ENCODE data around the gene PTPRE. TPM values are rescaled to one million over a fixed set of nuclear protein-coding genes. Genes with fewer than 3 reads are reported as not detected.

The PTPRE gene
- total RNA-seq, 3 donors from 2014 or later (not counting 1 experiment from before 2014, with no cell fraction given): 274 to 280 (median 275) TPM

- no peaks in the 10 kb centered on the region for H3K9me3 Mint-ChIP-seq
- intact Hi-C loops (cut with micrococcal nuclease): no loop called here
- WGBS (ENCODE audit: insufficient coverage): 87% methylated on average over 3 of the region's 5 CpGs
- DNase-seq: no peak
- H3K36me3 Mint-ChIP-seq: no peaks in the 10 kb centered on the region
- H3K4me1 Mint-ChIP-seq: peaks cover 22 to 30% of the 10 kb centered on the region in 2 donors
- no peaks in the 10 kb centered on the region for H3K36me3 ChIP-seq (ENCODE audit: control insufficient read depth, insufficient read depth, low read length)
- H3K4me1 ChIP-seq (ENCODE audit: control insufficient read depth, insufficient read depth, low read length): peaks cover 21% of the 10 kb centered on the region
- TF ChIP-seq, protein P1, sequence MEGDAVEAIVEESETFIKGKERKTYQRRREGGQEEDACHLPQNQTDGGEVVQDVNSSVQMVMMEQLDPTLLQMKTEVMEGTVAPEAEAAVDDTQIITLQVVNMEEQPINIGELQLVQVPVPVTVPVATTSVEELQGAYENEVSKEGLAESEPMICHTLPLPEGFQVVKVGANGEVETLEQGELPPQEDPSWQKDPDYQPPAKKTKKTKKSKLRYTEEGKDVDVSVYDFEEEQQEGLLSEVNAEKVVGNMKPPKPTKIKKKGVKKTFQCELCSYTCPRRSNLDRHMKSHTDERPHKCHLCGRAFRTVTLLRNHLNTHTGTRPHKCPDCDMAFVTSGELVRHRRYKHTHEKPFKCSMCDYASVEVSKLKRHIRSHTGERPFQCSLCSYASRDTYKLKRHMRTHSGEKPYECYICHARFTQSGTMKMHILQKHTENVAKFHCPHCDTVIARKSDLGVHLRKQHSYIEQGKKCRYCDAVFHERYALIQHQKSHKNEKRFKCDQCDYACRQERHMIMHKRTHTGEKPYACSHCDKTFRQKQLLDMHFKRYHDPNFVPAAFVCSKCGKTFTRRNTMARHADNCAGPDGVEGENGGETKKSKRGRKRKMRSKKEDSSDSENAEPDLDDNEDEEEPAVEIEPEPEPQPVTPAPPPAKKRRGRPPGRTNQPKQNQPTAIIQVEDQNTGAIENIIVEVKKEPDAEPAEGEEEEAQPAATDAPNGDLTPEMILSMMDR (IDR thresholded peaks at IDR 0.05): no peak
- peaks cover 7% of the 10 kb centered on the region for H3K9me3 ChIP-seq (ENCODE audit: control insufficient read depth, insufficient read depth, low read length)
- H3K4me3 ChIP-seq (ENCODE audit: low read length): no peak overlapping the region
- H3K4me3 Mint-ChIP-seq: no peak overlapping the region
- H3K27me3 ChIP-seq (ENCODE audit: control insufficient read depth, insufficient read depth, low read length): no peaks in the 10 kb centered on the region
- no peak for ATAC-seq
- peaks cover 3 to 6% of the 10 kb centered on the region in 2 donors for H3K27me3 Mint-ChIP-seq (ENCODE audit: low read depth in 2 of 2)
- H3K27ac Mint-ChIP-seq: peak overlapping the region in 1 of 2 donors; percentile 38
- H3K27ac ChIP-seq (ENCODE audit: low read length): no peak overlapping the region
Measured at GRCh38 chr10:127979045-127979444, 72.1 kb downstream of the PTPRE start.

DNA sequence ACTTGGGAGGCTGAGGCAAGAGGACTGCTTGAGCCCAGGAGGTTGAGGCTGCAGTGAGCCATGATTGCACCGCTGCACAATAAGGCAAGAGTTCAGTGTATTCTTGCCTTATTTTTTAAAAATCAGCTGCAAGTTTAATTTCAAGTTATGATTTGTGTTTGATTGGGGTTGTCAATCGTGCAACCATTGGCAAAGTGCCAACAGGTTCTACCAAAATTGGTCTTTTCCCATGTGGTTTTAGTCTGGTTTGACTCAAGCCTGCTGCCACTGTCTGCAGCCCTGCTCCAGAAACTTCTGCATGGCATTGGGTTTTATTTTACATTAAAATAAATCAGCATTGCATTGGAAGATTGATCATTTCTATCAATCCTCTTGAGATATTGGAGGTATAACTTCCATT is 72.7 kb downstream of the PTPRE start:
- no peak for ATAC-seq
- Mint-ChIP-seq H3K4me1 (peaks cover 22 to 31% of the 10 kb centered on the region in 2 donors), H3K36me3 (no peaks in the 10 kb centered on the region), H3K9me3 (no peaks in the 10 kb centered on the region), H3K27ac (no peak overlapping the region), H3K27me3 (ENCODE audit: low read depth in 2 of 2) (peaks cover 3 to 6% of the 10 kb centered on the region in 2 donors), H3K4me3 (no peak overlapping the region)
- no peak overlapping the region for H3K27ac ChIP-seq (ENCODE audit: low read length)
- intact Hi-C loops (cut with micrococcal nuclease): no loop called here
- TF ChIP-seq, protein P1 (IDR thresholded peaks at IDR 0.05): no peak
- no peaks in the 10 kb centered on the region for H3K27me3 ChIP-seq (ENCODE audit: control insufficient read depth, insufficient read depth, low read length)
- no peaks in the 10 kb centered on the region for H3K36me3 ChIP-seq (ENCODE audit: control insufficient read depth, insufficient read depth, low read length)
- H3K9me3 ChIP-seq (ENCODE audit: control insufficient read depth, insufficient read depth, low read length): peaks cover 7% of the 10 kb centered on the region
- DNase-seq: no peak
- no peak overlapping the region for H3K4me3 ChIP-seq (ENCODE audit: low read length)
- peaks cover 21% of the 10 kb centered on the region for H3K4me1 ChIP-seq (ENCODE audit: control insufficient read depth, insufficient read depth, low read length)
- WGBS (ENCODE audit: insufficient coverage): 83% methylated on average over 2 of the region's 2 CpGs

- H3K27ac ChIP-seq (ENCODE audit: low read length): no peak overlapping the region
- H3K4me1 ChIP-seq (ENCODE audit: control insufficient read depth, insufficient read depth, low read length): peaks cover 21% of the 10 kb centered on the region
- no peaks in the 10 kb centered on the region for H3K36me3 Mint-ChIP-seq
- H3K9me3 ChIP-seq (ENCODE audit: control insufficient read depth, insufficient read depth, low read length): peaks cover 7% of the 10 kb centered on the region
- TF ChIP-seq, protein P1 (IDR thresholded peaks at IDR 0.05): no peak
- peaks cover 0 to 3% of the 10 kb centered on the region in 2 donors for H3K27me3 Mint-ChIP-seq (ENCODE audit: low read depth in 2 of 2)
- no peak overlapping the region for H3K27ac Mint-ChIP-seq
- ATAC-seq (no peak), DNase-seq (no peak)
- H3K4me1 Mint-ChIP-seq: peaks cover 21 to 35% of the 10 kb centered on the region in 2 donors
- no peaks in the 10 kb centered on the region for H3K9me3 Mint-ChIP-seq
- no peaks in the 10 kb centered on the region for H3K27me3 ChIP-seq (ENCODE audit: control insufficient read depth, insufficient read depth, low read length)
- no peak overlapping the region for H3K4me3 ChIP-seq (ENCODE audit: low read length)
- 95% methylated on average over 4 of the region's 4 CpGs for WGBS (ENCODE audit: insufficient coverage)
- H3K4me3 Mint-ChIP-seq: no peak overlapping the region
- intact Hi-C loops (cut with micrococcal nuclease): no loop called here
- H3K36me3 ChIP-seq (ENCODE audit: control insufficient read depth, insufficient read depth, low read length): no peaks in the 10 kb centered on the region
Measured at GRCh38 chr10:127980898-127981297, 74.0 kb downstream of the PTPRE start.

DNA sequence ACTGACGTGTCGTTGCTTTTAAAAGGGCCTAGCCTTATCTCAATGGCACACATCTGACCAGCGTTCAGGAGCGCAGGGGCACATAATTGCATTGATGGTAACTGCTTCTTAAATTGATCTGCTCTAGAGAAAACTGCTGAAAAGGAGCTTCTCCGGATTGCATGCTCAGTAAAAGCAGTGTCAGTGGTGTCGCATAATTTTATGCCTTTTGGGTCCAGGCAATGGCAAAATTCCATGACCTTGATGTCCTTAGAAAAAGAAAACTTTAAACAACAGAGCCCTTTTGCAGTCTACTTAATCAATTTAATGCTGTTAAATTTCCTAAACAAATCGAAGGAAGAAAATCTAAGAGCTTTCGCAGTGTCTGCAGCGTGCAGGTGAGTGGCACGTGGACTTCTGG is 75.7 kb downstream of the PTPRE start:
- intact Hi-C loops (cut with micrococcal nuclease): no loop called here
- no peaks in the 10 kb centered on the region for H3K36me3 Mint-ChIP-seq
- peaks cover 11 to 29% of the 10 kb centered on the region in 2 donors for H3K4me1 Mint-ChIP-seq
- no peaks in the 10 kb centered on the region for H3K36me3 ChIP-seq (ENCODE audit: control insufficient read depth, insufficient read depth, low read length)
- no peak for ATAC-seq
- DNase-seq: no peak
- H3K27ac ChIP-seq (ENCODE audit: low read length): no peak overlapping the region
- H3K4me3 ChIP-seq (ENCODE audit: low read length): no peak overlapping the region
- 90% methylated on average over 10 of the region's 10 CpGs for WGBS (ENCODE audit: insufficient coverage)
- H3K4me3 Mint-ChIP-seq: no peak overlapping the region
- TF ChIP-seq, protein P1 (IDR thresholded peaks at IDR 0.05): no peak
- H3K27me3 ChIP-seq (ENCODE audit: control insufficient read depth, insufficient read depth, low read length): no peaks in the 10 kb centered on the region
- peaks cover 0 to under 1% of the 10 kb centered on the region in 2 donors for H3K27me3 Mint-ChIP-seq (ENCODE audit: low read depth in 2 of 2)
- H3K4me1 ChIP-seq (ENCODE audit: control insufficient read depth, insufficient read depth, low read length): peaks cover 10% of the 10 kb centered on the region
- H3K9me3 ChIP-seq (ENCODE audit: control insufficient read depth, insufficient read depth, low read length): peaks cover 7% of the 10 kb centered on the region
- H3K9me3 Mint-ChIP-seq: no peaks in the 10 kb centered on the region
- H3K27ac Mint-ChIP-seq: no peak overlapping the region
